NCI-H748 (cell line): ENCODE measurements around the gene ANKRD33B.
A peak's percentile ranks its signal among the peaks of the same experiment; 100 is the strongest.
"Not testable (repeated sequence)": the region's sequence is repeated elsewhere in the genome, so short reads cannot be mapped to it uniquely, and the experiment has no call there.

ENCODE experiments used
- DNase-seq: peaks from one replicate; lab custom pipeline; 2025; ENCODE audit not compliant: unreplicated experiment; lab: John Stamatoyannopoulos, UW

ANKRD33B gene

DNA sequence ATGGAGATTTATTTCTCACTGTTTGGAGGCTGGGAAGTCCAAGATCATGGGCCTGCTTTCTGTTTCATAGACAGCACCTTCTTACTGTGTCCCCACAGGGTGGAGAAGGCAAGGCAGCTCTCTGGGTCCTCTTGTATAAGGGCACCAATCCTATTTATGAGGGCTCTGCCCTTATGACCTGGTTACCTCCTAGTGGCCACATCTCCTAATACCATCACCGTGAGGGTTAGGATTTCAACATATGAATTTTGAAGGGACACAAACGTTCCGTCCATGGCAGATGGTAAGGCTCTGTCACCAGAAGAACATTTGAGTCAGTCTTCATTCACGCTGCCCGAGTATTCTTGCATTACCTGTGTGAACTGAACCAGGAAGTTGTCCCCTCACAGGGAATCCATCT is 48.4 kb downstream of the ANKRD33B start:
- DNase-seq: no peak

DNA sequence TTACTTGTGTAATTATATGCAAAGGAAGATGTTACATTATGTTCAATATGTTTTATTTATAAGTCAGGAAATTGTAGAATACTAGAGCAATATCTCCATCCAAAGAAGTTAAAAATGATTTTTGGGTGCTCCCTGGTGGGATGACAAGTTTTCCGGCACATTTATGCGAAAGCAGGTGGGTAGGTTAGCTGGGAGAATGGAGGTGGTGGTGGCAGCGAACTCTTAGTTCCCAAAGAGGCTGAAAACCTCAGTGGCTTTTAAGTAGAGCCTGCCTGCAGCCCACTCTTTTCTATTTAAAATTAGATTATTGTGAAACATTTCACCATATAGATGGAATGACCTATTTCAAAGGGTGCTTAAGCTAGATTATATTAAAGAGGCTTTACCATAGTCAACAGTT is 51.8 kb downstream of the ANKRD33B start:
- no peak for DNase-seq

DNA sequence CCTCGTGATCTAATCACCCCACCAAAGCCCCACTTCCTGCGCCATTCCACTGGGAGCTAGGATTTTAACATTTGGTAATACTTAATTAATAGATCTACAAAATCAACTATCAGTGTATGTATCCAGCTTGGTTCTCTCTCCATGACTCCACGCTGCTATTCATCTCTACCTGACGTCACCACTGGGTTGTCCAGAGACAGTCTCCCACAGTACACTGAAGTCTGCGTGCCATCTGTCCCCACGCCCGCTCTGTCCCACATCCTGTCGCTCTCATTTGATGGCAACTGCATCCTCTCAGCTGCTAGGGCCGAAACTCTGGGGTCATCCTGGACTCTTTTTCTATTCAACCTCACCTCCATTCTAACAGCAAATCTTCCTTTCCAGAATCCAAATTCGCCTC is 53.2 kb downstream of the ANKRD33B start:
- DNase-seq: no peak

DNA sequence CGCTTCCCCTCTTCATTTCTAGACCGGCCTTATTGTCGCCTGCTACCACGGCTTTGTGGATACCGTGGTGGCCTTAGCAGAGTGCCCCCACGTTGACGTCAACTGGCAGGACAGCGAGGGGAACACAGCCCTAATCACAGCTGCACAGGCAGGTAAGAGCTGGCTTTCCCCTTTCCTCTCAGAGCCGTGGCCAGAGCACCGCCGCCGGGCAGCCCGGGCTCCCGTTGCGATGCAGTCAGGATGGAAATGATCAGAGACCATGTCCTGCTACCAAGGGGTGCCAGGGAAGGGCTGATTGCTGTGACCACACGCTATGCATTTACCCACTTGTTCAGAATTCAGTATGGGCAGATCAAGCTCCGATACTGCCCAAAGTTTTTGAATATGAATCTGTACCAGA is 54.4 kb downstream of the ANKRD33B start:
- no peak for DNase-seq

DNA sequence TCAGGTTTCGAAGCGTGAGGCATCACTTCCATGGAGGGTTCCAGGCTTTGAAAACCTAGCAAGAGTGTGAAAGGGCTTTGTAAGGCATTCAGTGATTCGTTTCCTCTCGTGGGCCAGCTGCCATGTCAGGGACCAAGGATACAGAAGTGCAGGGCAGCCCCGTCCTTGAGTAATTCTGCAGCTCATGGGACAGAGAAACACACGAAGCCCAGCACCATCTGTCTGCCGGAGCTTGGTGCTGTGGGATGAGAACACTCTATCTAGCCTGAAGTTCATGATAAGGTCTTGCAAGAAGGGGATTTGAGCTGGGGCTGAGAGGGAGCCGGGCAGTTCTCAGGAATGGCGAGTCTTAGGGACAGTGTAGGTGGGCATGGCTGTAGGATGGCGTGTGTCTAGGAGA is 55.8 kb downstream of the ANKRD33B start:
- DNase-seq: no peak

DNA sequence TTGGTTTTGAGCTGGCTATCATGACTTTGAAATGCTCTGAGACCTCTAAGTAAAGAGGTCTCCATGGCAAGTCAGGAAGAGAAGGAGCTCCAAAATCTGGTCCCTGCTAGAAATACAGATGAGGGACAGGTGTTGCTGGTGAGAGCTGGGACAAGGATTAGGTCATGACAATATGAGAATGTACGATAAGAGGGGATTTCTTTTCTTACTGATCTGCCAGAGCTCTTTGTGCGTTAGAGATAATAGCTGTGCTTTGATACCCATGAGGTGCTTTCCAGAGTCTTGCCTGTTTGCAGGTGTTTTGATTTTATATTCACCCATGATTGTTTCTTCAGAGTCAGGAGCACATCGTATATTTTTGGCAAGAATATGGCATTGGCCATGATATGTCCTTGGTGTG is 56.5 kb downstream of the ANKRD33B start:
- no peak for DNase-seq

DNA sequence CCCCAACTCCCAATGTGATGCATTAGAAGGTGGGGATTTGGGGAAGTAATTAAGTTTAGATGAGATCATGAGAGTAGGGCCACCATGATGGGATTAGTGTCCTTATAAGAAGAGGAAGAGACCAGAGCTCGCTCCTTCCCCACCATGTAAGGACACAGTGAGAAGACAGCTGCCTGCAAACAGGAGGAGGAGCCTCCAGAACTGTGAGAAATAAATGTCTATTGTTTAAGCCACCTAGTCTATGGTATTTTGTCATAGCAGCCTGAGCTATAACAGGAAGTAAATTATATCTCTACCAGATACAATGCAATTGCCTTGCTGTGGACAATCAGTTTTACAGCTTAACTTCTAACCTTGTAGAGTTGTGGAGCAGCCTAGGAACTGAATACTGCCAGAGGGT is 58.0 kb downstream of the ANKRD33B start:
- DNase-seq: peak; percentile 32

DNA sequence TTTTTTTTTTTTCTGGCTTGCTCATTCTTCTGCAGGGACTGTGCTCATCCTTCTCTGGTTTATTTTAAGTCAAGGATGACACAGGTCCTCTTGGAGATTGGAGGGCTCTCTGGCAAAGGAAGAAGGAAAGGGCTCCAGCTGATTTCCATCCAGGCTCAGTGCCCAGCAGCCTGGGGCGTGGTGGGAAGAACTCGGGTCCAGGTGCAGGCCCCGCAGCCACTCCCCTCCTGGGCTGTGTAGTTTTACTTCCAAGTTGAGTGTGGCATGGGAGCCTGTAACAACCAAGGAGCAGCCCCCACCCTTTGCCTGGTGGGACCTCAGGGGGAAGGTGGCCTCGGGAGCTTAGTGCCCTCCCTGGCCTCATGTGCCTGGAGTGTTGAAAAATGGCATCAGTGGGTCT is 58.9 kb downstream of the ANKRD33B start:
- DNase-seq: no peak

DNA sequence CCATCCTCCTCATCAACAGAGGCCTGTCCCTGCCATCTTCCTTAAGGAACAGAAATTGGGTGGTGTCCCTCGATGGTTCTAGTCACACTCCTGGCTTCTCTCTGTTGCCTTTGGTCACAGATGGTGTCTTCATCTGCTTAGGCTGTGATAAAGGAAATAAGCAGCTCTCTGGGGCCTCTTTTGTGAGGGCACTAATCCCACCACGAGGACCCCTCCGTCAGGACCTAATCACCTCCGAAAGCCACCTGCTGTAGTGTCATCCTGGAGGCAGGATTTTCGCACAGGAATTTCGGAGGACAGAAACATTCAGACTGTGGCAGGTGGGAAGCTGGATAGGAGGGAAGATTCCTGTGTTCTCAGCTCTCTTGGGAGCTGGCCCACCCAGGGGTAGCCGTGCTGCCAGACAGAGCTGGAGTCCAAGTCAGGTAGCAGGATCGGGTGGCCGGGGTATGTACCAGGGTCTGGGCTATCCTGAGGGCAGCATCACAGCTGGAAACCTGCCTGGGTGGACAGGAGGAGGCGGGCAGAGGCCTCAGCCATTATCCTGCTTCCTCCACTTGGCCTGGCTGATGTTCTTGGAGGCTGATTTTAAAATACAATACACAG is 59.5 kb downstream of the ANKRD33B start:
- no peak for DNase-seq

DNA sequence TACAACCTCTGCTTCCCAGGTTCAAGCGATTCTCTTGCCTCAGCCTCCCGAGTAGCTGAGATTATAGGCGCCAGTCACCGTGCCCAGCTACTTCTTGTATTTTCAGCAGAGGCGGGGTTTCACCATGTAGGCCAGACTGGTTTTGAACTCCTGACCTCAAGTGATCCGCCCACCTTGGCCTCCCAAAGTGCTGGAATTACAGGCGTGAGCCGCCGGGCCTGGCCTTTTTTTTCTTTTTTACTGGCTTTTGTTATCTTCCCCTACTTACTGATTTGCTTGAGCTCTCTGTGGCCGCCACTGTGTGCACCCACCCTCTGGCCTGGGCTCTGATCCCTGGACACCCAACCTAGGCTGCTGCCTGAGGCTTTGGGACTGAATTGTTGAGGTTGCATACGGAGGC is 60.3 kb downstream of the ANKRD33B start:
- no peak for DNase-seq

DNA sequence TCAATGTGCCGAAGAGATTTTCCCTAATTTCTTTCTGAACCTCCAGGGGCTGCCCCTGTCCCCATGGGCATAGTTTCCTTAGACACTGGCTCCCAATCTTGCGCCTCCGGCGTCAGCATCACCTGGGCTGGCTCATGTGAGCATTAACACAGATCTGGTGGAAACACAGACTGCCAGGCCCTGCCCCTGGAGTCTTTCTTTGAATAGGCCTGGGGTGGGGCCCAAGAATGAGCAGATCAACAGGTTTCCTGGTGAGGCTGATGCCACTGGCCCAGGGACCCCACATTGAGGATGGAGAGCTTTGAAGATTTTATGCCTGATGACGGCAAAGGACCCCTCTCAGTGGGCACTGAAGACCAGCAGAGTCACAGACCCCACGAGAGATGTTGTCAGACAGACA is 60.8 kb downstream of the ANKRD33B start:
- DNase-seq: no peak

DNA sequence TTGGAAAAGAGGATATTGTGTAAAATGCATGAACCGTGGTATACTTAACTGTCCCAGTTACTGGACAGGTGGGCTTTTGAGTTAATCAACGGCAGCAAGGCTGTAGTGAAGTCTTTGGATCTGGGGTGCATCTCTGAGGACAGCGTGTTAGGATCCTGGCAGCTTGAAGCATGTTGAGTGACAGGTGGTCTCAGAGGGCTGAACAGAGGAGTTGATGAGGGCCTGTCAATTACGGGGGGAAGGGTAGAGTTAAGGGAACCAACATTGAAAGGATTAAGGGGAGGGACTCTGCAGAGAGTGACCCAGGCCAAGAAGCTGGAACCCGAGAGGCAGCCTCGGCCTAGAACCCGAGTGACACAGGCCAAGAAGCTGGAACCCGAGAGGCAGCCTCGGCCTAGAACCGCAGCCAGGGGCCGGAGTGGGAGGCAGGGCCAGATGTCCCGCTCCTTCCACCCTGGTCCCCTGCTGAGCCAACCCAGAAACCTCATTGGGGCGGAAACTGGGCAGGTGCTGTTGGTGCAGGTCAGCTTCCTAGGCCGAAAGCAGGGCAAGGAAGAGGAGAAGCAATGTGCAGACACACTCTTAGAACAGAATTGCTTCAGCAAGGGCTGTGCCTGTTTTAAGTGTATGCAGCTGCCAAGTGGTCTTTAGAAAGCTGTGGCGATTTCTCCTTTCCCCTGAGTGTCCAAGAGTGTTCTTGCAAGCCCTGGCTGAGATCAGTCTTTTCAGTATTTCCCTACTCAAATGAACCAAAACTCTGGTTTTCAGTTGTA is 62.0 kb downstream of the ANKRD33B start:
- DNase-seq: no peak

DNA sequence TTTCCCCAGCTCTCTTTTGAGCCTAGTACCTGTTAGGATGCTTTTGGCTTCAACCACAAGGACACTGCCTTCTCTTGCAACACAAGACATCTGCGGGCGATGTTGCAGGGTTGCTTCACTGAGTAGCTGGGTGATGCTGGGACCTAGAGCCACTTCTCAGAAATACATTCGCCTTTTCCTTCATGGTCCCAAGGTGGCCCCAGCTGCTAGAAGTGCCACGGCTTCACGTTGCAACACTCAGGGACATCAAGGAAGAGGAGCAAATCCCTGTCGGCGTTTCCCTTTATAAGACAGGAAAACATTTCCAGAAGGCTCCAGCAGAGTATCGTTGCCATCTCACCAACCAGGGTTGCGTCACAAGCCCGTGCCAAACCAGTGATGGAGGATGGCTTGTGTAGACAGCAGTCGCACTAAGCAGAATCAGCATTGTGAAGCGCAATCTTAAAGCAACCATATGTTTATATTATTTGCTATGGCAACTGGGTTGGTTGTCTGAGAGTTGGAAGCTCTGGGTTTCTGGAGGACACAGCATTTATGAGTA is 62.7 kb downstream of the ANKRD33B start:
- peak; percentile 54 for DNase-seq

DNA sequence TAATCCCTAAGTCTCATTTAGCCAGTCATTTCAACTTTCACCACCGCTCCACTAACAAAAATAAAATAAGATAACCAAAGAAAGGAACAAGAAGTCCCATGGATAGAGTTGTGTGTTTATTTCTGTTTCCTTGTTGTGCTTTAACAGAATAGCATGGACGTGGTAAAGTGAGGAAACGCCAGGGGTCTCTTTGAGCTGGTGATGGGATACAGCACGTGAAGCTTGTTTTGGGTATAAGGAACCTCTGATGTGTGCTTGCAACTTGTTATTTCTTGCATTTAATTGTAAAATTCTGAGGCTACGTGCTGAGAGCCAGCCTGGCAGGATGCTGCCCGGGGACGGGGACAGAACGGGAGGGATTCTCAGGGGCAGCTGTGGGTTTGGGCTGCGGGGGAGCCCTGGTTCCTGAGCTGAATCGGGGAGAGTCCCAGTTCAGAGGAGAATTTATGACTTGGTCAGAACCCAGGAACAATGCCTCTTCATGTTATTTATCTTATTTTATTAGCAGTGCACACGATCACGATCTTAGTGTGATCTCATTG is 63.4 kb downstream of the ANKRD33B start:
- peak; percentile 60 for DNase-seq

DNA sequence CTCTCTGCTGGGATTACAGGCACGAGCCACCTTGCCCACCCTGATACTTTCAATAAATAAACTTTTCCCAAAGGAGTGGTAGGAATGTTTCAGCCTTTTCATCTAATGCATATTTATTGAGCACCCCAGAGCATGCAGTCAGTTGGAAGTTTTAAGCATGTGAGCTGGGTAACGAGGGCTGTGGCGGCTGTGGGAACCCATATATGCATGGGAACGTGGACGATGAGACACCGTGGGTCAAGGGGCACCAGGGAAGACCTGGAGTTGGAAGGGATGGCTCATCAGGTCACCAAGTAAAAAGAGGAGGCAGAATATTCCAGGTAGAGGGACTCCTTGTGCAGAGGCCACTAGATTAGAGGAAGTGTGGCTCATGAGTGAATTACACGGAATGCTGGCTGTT is 64.7 kb downstream of the ANKRD33B start:
- no peak for DNase-seq

DNA sequence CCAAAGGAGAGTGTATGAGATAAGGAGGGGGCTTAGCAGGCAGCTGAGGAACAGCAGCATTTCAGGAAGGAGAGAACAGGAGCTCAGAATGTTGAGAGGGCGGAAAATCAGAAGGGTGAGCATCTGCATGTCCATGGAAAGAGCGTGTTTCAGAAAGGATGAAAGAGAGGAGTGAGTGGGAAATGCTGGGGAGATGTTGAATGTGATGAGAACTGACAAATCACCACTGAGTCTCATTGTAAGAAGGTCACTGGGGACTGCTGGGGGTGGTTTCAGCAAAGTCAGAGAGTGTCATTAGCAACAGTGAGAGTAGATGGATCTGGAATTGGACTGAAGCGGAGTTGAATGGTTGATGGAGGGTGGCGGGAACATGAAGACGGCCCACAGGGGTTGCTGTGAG is 65.8 kb downstream of the ANKRD33B start:
- no peak for DNase-seq

DNA sequence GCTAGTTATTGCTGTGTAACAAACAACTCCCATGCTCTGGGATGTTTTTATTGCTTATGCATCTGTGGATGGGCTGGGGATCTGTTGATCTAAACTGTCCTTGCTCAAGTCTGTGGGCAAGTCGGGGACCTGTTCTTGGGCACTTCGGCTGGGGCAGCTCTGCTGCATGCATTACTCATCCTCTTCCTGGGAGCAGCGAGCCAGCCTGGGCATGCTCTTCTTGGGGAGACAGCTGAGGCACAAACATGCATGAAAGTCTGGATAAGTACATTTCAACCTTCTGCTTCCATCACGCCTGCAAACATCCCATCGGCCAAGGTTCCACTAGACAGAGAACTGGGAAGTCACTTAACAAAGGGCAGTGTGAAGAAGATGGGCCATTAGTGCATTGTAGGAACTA is 66.3 kb downstream of the ANKRD33B start:
- DNase-seq: no peak

DNA sequence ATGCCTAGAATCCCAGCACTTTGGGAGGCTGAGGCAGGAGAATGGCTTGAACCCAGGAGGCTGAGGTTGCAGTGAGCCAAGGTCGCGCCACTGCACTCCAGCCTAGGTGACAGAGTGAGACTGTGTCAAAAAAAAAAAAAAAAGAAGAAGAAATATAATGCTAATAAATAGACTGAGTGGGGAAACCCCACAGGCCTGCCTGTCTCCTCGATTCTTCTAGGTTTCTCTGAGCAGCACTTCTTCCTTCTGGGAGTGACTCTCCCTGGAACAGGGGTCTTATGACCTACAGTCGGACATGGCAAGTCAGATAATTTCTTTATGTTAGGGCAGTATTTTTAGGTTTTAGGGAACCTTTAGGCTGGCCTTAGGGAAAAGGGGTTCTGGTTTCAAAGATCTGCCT is 66.9 kb downstream of the ANKRD33B start:
- DNase-seq: not testable (repeated sequence)

DNA sequence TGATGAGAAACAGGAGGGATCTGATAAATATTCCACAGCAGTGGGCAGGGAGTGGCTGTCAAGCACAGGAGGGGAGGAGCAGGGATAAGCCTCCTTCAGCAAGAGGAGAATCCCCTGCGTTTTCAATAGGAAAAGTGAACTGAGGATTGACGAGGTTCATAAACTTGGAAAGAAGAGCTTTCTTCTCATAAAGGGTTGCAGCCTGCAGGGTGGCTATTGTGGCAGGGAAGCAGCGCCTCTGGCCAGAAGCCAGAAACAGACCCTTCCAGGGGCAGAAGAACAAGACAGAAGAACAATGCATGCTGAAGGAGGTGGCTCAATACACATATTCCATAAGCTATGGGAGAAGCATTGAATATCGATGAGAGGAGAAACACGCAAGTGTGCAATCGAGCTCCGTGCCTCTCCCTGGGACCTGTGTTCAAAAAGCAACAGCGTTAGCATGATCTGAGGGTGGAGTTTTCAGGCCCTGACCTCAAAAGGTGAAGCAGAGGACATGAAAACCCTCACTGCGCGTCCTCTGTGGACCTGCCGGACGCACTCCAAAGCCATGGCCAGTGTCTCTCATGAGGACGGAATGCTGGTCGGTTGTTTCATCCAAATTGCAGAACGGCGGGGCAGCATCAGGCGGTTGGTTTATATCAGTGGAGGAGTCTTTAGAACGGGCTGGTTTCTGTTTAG is 67.6 kb downstream of the ANKRD33B start:
- no peak for DNase-seq

DNA sequence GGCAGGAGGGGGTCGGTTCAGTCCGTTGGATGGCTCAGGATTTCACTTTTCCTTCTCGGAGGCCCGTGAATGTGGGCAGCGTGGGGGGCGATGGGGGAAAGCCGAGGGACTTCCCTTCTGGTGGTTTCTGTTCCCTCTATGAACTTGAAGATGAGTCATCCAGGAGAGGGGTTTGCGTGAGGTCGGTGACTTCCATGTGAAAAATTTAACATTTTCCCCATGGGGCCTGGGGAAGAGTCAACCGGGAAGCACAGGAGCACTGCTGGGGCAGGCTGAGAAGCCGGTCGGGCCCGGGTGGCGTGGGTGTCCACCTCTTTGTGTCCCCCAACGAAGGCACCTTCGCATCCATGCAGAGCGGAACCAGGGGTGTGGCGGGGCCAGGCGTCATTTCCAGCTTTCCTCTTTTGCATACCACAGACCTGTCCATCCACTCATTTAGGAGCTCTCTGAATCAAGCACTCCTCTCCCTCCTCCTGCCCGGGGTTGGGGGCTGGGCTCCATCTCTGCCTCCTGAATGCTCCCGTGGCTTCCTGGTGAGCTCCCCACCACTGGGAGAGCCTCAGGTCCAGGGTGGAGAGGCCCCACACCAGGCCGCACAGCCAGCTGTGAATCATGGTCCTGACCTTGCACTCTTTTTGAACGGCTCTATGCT is 68.4 kb downstream of the ANKRD33B start:
- DNase-seq: no peak
